K562 (cell line): ENCODE measurements around the gene LACC1. TPM values are rescaled to one million over a fixed set of nuclear protein-coding genes. Genes with fewer than 3 reads are reported as not detected.
A peak's percentile ranks its signal among the peaks of the same experiment; 100 is the strongest.

ENCODE experiments used
- ATAC-seq: fragments of 200-7000 bp; cut with Tn5 transposase; 3 replicates; pipeline ENCODE4 v1.9.1; 2020; ENCODE audit warnings: moderate library complexity
- BruUV-seq: library from RNA; stranded (reverse); fragments of 400-500 nt; replicated peaks from 2 replicates; lab custom pipeline; 2021; lab: Mats Ljungman, UMichigan
- CTCF ChIA-PET: fragments of 300-600 bp; formaldehyde crosslinking; extraction: SDS; loops from one replicate; lab custom pipeline; 2021; ENCODE audit warnings: low intra/inter-chr PET ratio; lab: Yijun Ruan, JAX
- POLR2A ChIA-PET: fragments of 300-600, 350-650 bp; sonication (Branson Sonifier 250); formaldehyde crosslinking; extraction: SDS; loops from one replicate; lab custom pipeline; 2021; ENCODE audit warnings: antibody characterized with exemption, inconsistent platforms; lab: Yijun Ruan, JAX
- DNase-seq, 4 experiments: peaks; one replicate each; pipeline versions ENCODE4 v3.0.0 to v3.0.0-alpha.2; 2011 to 2018; ENCODE audit warnings: low spot score in 3 of 4, mixed read lengths in 3 of 4; ENCODE audit errors: extremely low read depth in 1 of 4
- FAIRE-seq: peaks from 2 replicates; lab custom pipeline; 2011; peaks lifted over from hg19 to GRCh38; lab: Jason Lieb, UNC
- H2AFZ ChIP-seq: 2 replicates; pipeline ENCODE4 v1.6.0; 2011; ENCODE audit warnings: low read depth, low read length, control low read depth, inconsistent platforms
- H3K27ac ChIP-seq: fragments of 200-600 bp; 3 replicates; pipeline ENCODE4 v1.8.0; 2011; ENCODE audit warnings: low read depth, mild to moderate bottlenecking, control low read depth, inconsistent platforms, low read length, moderate library complexity, mixed read lengths; ENCODE audit errors: extremely low read depth
- H3K27me3 ChIP-seq, 2 experiments: fragments of 300-600 bp in 1 of 2; 2 replicates in 1 of 2; 3 replicates in 1 of 2; pipeline versions ENCODE4 v1.6.0 to v1.8.0; 2011; ENCODE audit warnings: inconsistent platforms in 2 of 2, low read length in 2 of 2, mild to moderate bottlenecking in 1 of 2, mixed read lengths in 1 of 2, moderate library complexity in 1 of 2; ENCODE audit not compliant: control insufficient read depth in 2 of 2, insufficient read depth in 2 of 2
- H3K36me3 ChIP-seq: fragments of 300-600 bp; 3 replicates; pipeline ENCODE4 v1.8.0; 2011; ENCODE audit warnings: mild to moderate bottlenecking, low read length, inconsistent platforms; ENCODE audit not compliant: control insufficient read depth, insufficient read depth
- H3K4me1 ChIP-seq, 2 experiments: fragments of 200-600 bp in 1 of 2; replicated peaks in 1 of 2; 2 replicates in 1 of 2; 3 replicates in 1 of 2; pipeline versions ENCODE4 v1.5.1 to v1.8.0; 2011; ENCODE audit warnings: inconsistent platforms in 2 of 2, low read length in 2 of 2, mild to moderate bottlenecking in 1 of 2, mixed read lengths in 1 of 2, moderate library complexity in 1 of 2; ENCODE audit not compliant: control insufficient read depth in 2 of 2, insufficient read depth in 2 of 2
- H3K4me2 ChIP-seq: 2 replicates; pipeline ENCODE4 v1.6.1; 2011; ENCODE audit warnings: low read length, control low read depth, inconsistent platforms, mixed read lengths; ENCODE audit not compliant: insufficient read depth
- H3K4me3 ChIP-seq: fragments of 200-600 bp; sonication (generic), shearing (Covaris generic); 2 replicates; pipeline ENCODE4 v1.5.1; 2016; ENCODE audit warnings: control low read depth, inconsistent platforms
- H3K79me2 ChIP-seq: fragments of 200-600 bp; 3 replicates; pipeline ENCODE4 v1.8.0; 2011; ENCODE audit warnings: low read length, inconsistent platforms; ENCODE audit not compliant: control insufficient read depth, insufficient read depth
- H3K9ac ChIP-seq, 2 experiments: 2 replicates each; pipeline versions ENCODE4 v1.6.0 to v1.6.1; 2011; ENCODE audit warnings: low read depth in 2 of 2, low read length in 2 of 2, control low read depth in 1 of 2, inconsistent platforms in 1 of 2, mild to moderate bottlenecking in 1 of 2, mixed read lengths in 1 of 2; ENCODE audit not compliant: insufficient read depth in 1 of 2
- H3K9me1 ChIP-seq: one replicate; pipeline ENCODE4 v1.6.0; 2011; ENCODE audit warnings: inconsistent platforms, mild to moderate bottlenecking, low read length, moderate library complexity; ENCODE audit not compliant: control insufficient read depth, insufficient read depth
- H3K9me3 ChIP-seq: replicated peaks from 2 replicates; pipeline ENCODE4 v1.5.1; 2011; ENCODE audit warnings: low read depth, low read length, inconsistent platforms; ENCODE audit not compliant: control insufficient read depth, insufficient read depth
- H4K20me1 ChIP-seq: replicated peaks from 2 replicates; pipeline ENCODE4 v1.6.1; 2011; ENCODE audit warnings: low read length, inconsistent platforms, mixed read lengths; ENCODE audit not compliant: control insufficient read depth, insufficient read depth
- BCOR ChIP-seq: fragments of 450-650 bp; IDR thresholded peaks from 2 replicates; pipeline ENCODE4 v1.6.1; 2016
- CEBPG ChIP-seq, 3 experiments: fragments of 200-800 bp in 1 of 3; sonication (Bioruptor generic) in 1 of 3; sonication (generic) in 1 of 3; formaldehyde crosslinking in 1 of 3; IDR thresholded peaks in 2 of 3; conservative IDR thresholded peaks in 1 of 3; 2 replicates each; pipeline versions ENCODE4 v1.6.1 to v1.8.0; 2016 to 2022; ENCODE audit warnings: missing compliant biosample characterization in 2 of 3, missing genetic modification characterization in 2 of 3, mild to moderate bottlenecking in 1 of 3, missing genetic modification reagents in 1 of 3
- E2F1 ChIP-seq: sonication (generic); formaldehyde crosslinking; IDR thresholded peaks from 2 replicates; pipeline ENCODE4 v1.8.1; 2023; ENCODE audit warnings: mild to moderate bottlenecking, missing genetic modification reagents, moderate library complexity
- GATA2 ChIP-seq: sonication (generic); formaldehyde crosslinking; IDR thresholded peaks from 2 replicates; pipeline ENCODE4 v1.4.0; 2020; ENCODE audit warnings: mild to moderate bottlenecking, missing genetic modification reagents
- NCOR1 ChIP-seq: fragments of 450-650 bp; IDR thresholded peaks from 2 replicates; pipeline ENCODE4 v1.6.1; 2016; ENCODE audit warnings: mild to moderate bottlenecking, moderate library complexity
- POLR3G ChIP-seq: IDR thresholded peaks from 2 replicates; pipeline ENCODE4 v1.6.1; 2011; ENCODE audit not compliant: insufficient read length, insufficient replicate concordance; ENCODE audit errors: extremely low read depth
- SMAD1 ChIP-seq: fragments of 150-350 bp; IDR thresholded peaks from 2 replicates; pipeline ENCODE4 v1.6.1; 2014; ENCODE audit warnings: low read length, low read depth; ENCODE audit not compliant: partially characterized antibody
- ZBTB11 ChIP-seq, 3 experiments: fragments of 200-800 bp in 1 of 3; fragments of 250-450 bp in 1 of 3; fragments of 450-650 bp in 1 of 3; sonication (Bioruptor Pico) in 1 of 3; sonication (Bioruptor generic) in 1 of 3; formaldehyde crosslinking in 1 of 3; IDR thresholded peaks; 2 replicates each; pipeline versions ENCODE4 v1.6.1 to v1.8.0; 2016 to 2022; ENCODE audit warnings: mild to moderate bottlenecking in 2 of 3, missing genetic modification characterization in 2 of 3, missing compliant biosample characterization in 1 of 3, moderate library complexity in 1 of 3
- ZNF239 ChIP-seq: fragments of 250-450 bp; sonication (Bioruptor Pico); IDR thresholded peaks from 2 replicates; pipeline ENCODE4 v1.4.0; 2020; ENCODE audit warnings: mild to moderate bottlenecking
- ZNF24 ChIP-seq: fragments of 450-650 bp; IDR thresholded peaks from 2 replicates; pipeline ENCODE4 v1.6.1; 2016
- WGBS: fragments of 100-300 bp; shearing (Covaris generic); methylation state at CpG from one replicate; pipeline ENCODE4 v1.1.6; 2016; ENCODE audit warnings: low coverage, mixed read lengths; ENCODE audit not compliant: insufficient coverage; ENCODE audit errors: missing lambda C conversion rate; 5-methylcytosine and 5-hydroxymethylcytosine counted together
- in situ Hi-C: fragments of 300-500 bp; cut with MboI; formaldehyde crosslinking; loops from 4 replicates; pipeline ENCODE4 v1.15.0; 2018; ENCODE audit warnings: inconsistent platforms, mixed read lengths
- intact Hi-C: fragments of 100-400 bp; cut with micrococcal nuclease; formaldehyde crosslinking; loops from 2 replicates; pipeline ENCODE4 v1.14.2; 2022
- polyA plus RNA-seq, 8 experiments: library from polyadenylated mRNA; depleted of rRNA in 4 of 8; stranded (reverse) in 5 of 8; unstranded in 3 of 8; fragments of >200 nt; fragmentation: Nextera tagmentation in 2 of 8; fragmentation: Illumina TruSeq in 1 of 8; extraction: Ambion mirVana in 2 of 8; extraction: Trizol in 1 of 8; gene quantifications; 2 replicates each; pipeline versions ENCODE4 v1.2.1 to v1.2.3, GENCODE V29; 2011 to 2014; ENCODE audit warnings: inconsistent platforms in 1 of 8, missing spikeins in 1 of 8
- total RNA-seq, 7 experiments: library from RNA; depleted of rRNA in 6 of 7; stranded (reverse); fragments of >200 nt in 6 of 7; fragmentation: Illumina TruSeq in 2 of 7; extraction: Trizol in 2 of 7; gene quantifications; 2 replicates each; pipeline versions ENCODE4 v1.2.1 to v1.2.3, GENCODE V29; 2011 to 2021; ENCODE audit warnings: low replicate concordance in 1 of 7

LACC1 gene
- total and polyA plus RNA-seq, 9 of the 15 experiments (the other 6 are each of a cell fraction or from before 2014, with no cell fraction given) = 0.24 TPM; not detected in 8

- DNase-seq (no peak), ATAC-seq (no peak), FAIRE-seq (no peak)
- no peaks in the 10 kb centered on the region for H4K20me1 ChIP-seq
- H3K27ac ChIP-seq = no peak overlapping the region
- no TSS peak for BruUV-seq
- H3K4me3 ChIP-seq = no peak overlapping the region
- ChIA-PET POLR2A (no interaction called here), CTCF (no interaction called here)
- no peak overlapping the region for H3K9ac ChIP-seq
- H3K4me2 ChIP-seq = no peak overlapping the region
- no peaks in the 10 kb centered on the region for H3K79me2 ChIP-seq
- H3K9me1 ChIP-seq = no peaks in the 10 kb centered on the region
- H3K36me3 ChIP-seq = no peaks in the 10 kb centered on the region
- H3K9me3 ChIP-seq = no peaks in the 10 kb centered on the region
- intact Hi-C loops = no loop called here
- in situ Hi-C loops = no loop called here
- no peak overlapping the region for H2AFZ ChIP-seq
- TF ChIP-seq CEBPG (CRISPR knock-in tag; IDR thresholded peaks at IDR 0.05) = no peak
- peak in 1 of 2 experiments; percentile 31; a peak in 1 of 4 replicates for TF ChIP-seq CEBPG (tag; conservative IDR thresholded peaks at IDR 0.05 in 1 of 2, IDR thresholded peaks at IDR 0.05 in 1 of 2)
- TF ChIP-seq POLR3G = no peak
- H3K27me3 ChIP-seq = no peaks in the 10 kb centered on the region
- no peaks in the 10 kb centered on the region for H3K4me1 ChIP-seq
- 0% methylated on average over 5 of the region's 5 CpGs for WGBS
These were observed 49.2 kb upstream of the LACC1 start for GRCh38 chr13:43830497-43830881.

- intact Hi-C loops (no loop called here), in situ Hi-C loops (no loop called here)
- no peak overlapping the region for H3K4me2 ChIP-seq
- H3K27ac ChIP-seq = no peak overlapping the region
- POLR2A ChIA-PET = no interaction called here
- no peaks in the 10 kb centered on the region for H3K9me1 ChIP-seq
- no peak overlapping the region for H3K4me3 ChIP-seq
- WGBS = 0% methylated on average over 2 of the region's 2 CpGs
- no TSS peak for BruUV-seq
- ATAC-seq (no peak), DNase-seq (no peak), FAIRE-seq (no peak)
- no peak overlapping the region for H3K9ac ChIP-seq
- TF ChIP-seq BCOR (no peak), SMAD1 (no peak), GATA2 (CRISPR knock-in tag) (no peak), ZNF24 (no peak), NCOR1 (no peak), ZBTB11 (CRISPR knock-in tag; IDR thresholded peaks at IDR 0.05) (no peak), E2F1 (CRISPR knock-in tag) (no peak), ZNF239 (CRISPR knock-in tag) (no peak)
- H3K36me3 ChIP-seq = no peaks in the 10 kb centered on the region
- no peaks in the 10 kb centered on the region for H3K4me1 ChIP-seq
- H4K20me1 ChIP-seq = no peaks in the 10 kb centered on the region
- H3K9me3 ChIP-seq = no peaks in the 10 kb centered on the region
- H2AFZ ChIP-seq = no peak overlapping the region
- no peaks in the 10 kb centered on the region for H3K79me2 ChIP-seq
- H3K27me3 ChIP-seq = no peaks in the 10 kb centered on the region
- CTCF ChIA-PET = no interaction called here
These were observed 48.6 kb upstream of the LACC1 start for GRCh38 chr13:43831088-43831487.
